Endothelial cell of umbilical vein (primary cell): Measurements from ENCODE around the gene SRRM4. TPM values are rescaled to one million over a fixed set of nuclear protein-coding genes. Genes with fewer than 3 reads are reported as not detected.

ENCODE experiments used
- BruUV-seq: library from RNA; stranded (reverse); fragments of 400-500 nt; replicated peaks from 2 replicates; lab custom pipeline; 2021; lab: Mats Ljungman, UMichigan
- CTCF ChIA-PET: fragments of 300-600, 350-600 bp; sonication (Branson Sonifier 250); formaldehyde crosslinking; loops from one replicate; lab custom pipeline; 2021; ENCODE audit warnings: antibody characterized with exemption, inconsistent platforms; lab: Charles Lee
- POLR2A ChIA-PET: fragments of 300-600, 350-600 bp; sonication (Branson Sonifier 250); formaldehyde crosslinking; loops from one replicate; lab custom pipeline; 2021; ENCODE audit warnings: antibody characterized with exemption, inconsistent platforms; lab: Charles Lee
- DNase-seq: peaks from one replicate; pipeline ENCODE4 v3.0.0-alpha.2; 2011; ENCODE audit warnings: low read depth, low spot score
- FAIRE-seq: peaks from 2 replicates; lab custom pipeline; 2011; peaks lifted over from hg19 to GRCh38; lab: Jason Lieb, UNC
- H2AFZ ChIP-seq: 2 replicates; pipeline ENCODE4 v1.6.0; 2012; ENCODE audit warnings: low read depth, low read length, control low read depth, inconsistent platforms
- H3K27ac ChIP-seq: 2 replicates; pipeline ENCODE4 v1.5.1; 2011; ENCODE audit warnings: low read depth, mild to moderate bottlenecking, control low read depth, low read length, moderate library complexity; ENCODE audit not compliant: insufficient read depth
- H3K27me3 ChIP-seq, 2 experiments: 2 replicates each; pipeline versions ENCODE4 v1.6.0 to v1.6.1; 2011; ENCODE audit warnings: low read length in 2 of 2, mixed read lengths in 1 of 2; ENCODE audit not compliant: control insufficient read depth in 2 of 2, insufficient read depth in 2 of 2
- H3K36me3 ChIP-seq, 2 experiments: 2 replicates in 1 of 2; 3 replicates in 1 of 2; pipeline ENCODE4 v1.5.1; 2011; ENCODE audit warnings: low read length in 2 of 2, mild to moderate bottlenecking in 1 of 2, moderate library complexity in 1 of 2; ENCODE audit not compliant: control insufficient read depth in 2 of 2, insufficient read depth in 2 of 2; ENCODE audit errors: extremely low read depth in 1 of 2
- H3K4me1 ChIP-seq: 3 replicates; pipeline ENCODE4 v1.5.1; 2011; ENCODE audit warnings: mild to moderate bottlenecking, low read length; ENCODE audit not compliant: control insufficient read depth, insufficient read depth; ENCODE audit errors: extremely low read depth
- H3K4me2 ChIP-seq: 2 replicates; pipeline ENCODE4 v1.6.1; 2011; ENCODE audit warnings: low read length, control low read depth, mixed read lengths; ENCODE audit not compliant: insufficient read depth
- H3K4me3 ChIP-seq, 3 experiments: fragments of 200-600 bp in 1 of 3; sonication (generic), shearing (Covaris generic) in 1 of 3; replicated peaks in 1 of 3; 2 replicates each; pipeline ENCODE4 v1.5.1; 2011 to 2016; ENCODE audit warnings: control low read depth in 3 of 3, low read length in 3 of 3, mild to moderate bottlenecking in 2 of 3, inconsistent platforms in 1 of 3, low read depth in 1 of 3, moderate library complexity in 1 of 3; ENCODE audit not compliant: insufficient read depth in 1 of 3
- H3K79me2 ChIP-seq: 2 replicates; pipeline ENCODE4 v1.6.0; 2012; ENCODE audit warnings: low read length, inconsistent platforms; ENCODE audit not compliant: control insufficient read depth, insufficient read depth
- H3K9ac ChIP-seq: replicated peaks from 2 replicates; pipeline ENCODE3; 2011; ENCODE audit warnings: low read length, control low read depth; ENCODE audit not compliant: insufficient read depth; ENCODE audit errors: extremely low read depth
- H3K9me1 ChIP-seq: replicated peaks from 3 replicates; pipeline ENCODE4 v1.6.0; 2011; ENCODE audit warnings: mild to moderate bottlenecking, low read length; ENCODE audit not compliant: control insufficient read depth, insufficient read depth; ENCODE audit errors: extremely low read depth
- H3K9me3 ChIP-seq: replicated peaks from 2 replicates; pipeline ENCODE4 v1.5.1; 2012; ENCODE audit warnings: low read length, inconsistent platforms; ENCODE audit not compliant: control insufficient read depth, insufficient read depth
- H4K20me1 ChIP-seq: replicated peaks from 2 replicates; pipeline ENCODE3; 2011; ENCODE audit warnings: mild to moderate bottlenecking, low read length; ENCODE audit not compliant: control insufficient read depth, insufficient read depth; ENCODE audit errors: extremely low read depth
- EZH2 ChIP-seq: IDR thresholded peaks from 2 replicates; pipeline ENCODE4 v1.6.1; 2012; ENCODE audit warnings: borderline replicate concordance, low read depth, mild to moderate bottlenecking, moderate library complexity, low read length, inconsistent platforms; ENCODE audit not compliant: severe bottlenecking
- FOS ChIP-seq: IDR thresholded peaks from 2 replicates; pipeline ENCODE4 v1.6.1; 2011; ENCODE audit warnings: mild to moderate bottlenecking, low read length, moderate library complexity, borderline replicate concordance; ENCODE audit not compliant: insufficient read depth
- GATA2 ChIP-seq: IDR thresholded peaks from 2 replicates; pipeline ENCODE4 v1.7.0; 2011; ENCODE audit warnings: low read depth, mild to moderate bottlenecking, moderate library complexity, mixed read lengths, low read length; ENCODE audit not compliant: insufficient read length, insufficient read depth
- JUN ChIP-seq: IDR thresholded peaks from 2 replicates; pipeline ENCODE4 v1.6.1; 2011; ENCODE audit warnings: borderline replicate concordance, low read depth; ENCODE audit not compliant: insufficient read length, insufficient read depth
- MYC ChIP-seq: IDR thresholded peaks from one replicate; pipeline ENCODE4 v1.6.1; 2011; ENCODE audit warnings: mild to moderate bottlenecking, low read depth, low read length
- POLR2A ChIP-seq: IDR thresholded peaks from 2 replicates; pipeline ENCODE4 v1.6.1; 2012; ENCODE audit warnings: low read depth, mild to moderate bottlenecking, control low read depth, low read length
- POLR2AphosphoS5 ChIP-seq: IDR thresholded peaks from 2 replicates; pipeline ENCODE4 v1.6.1; 2012; ENCODE audit warnings: low read depth, mild to moderate bottlenecking, control low read depth, low read length, moderate library complexity; ENCODE audit not compliant: insufficient read depth
- dilution Hi-C: fragments of 300-500 bp; cut with MboI; formaldehyde crosslinking; loops from one replicate; pipeline ENCODE4 v1.15.0; 2019; ENCODE audit warnings: low sequenced_read_pairs; ENCODE audit not compliant: extremely low pct_ligation_motif_present
- intact Hi-C: fragments of 100-400 bp; cut with micrococcal nuclease; formaldehyde crosslinking; loops from one replicate; pipeline ENCODE4 v1.10.0; 2022
- polyA plus RNA-seq, 4 experiments: library from polyadenylated mRNA; depleted of rRNA in 3 of 4; stranded (reverse) in 3 of 4; unstranded in 1 of 4; fragments of >200 nt; gene quantifications; 2 replicates each; pipeline versions ENCODE4 v1.2.1 to v1.2.3, GENCODE V29; 2011 to 2012; ENCODE audit warnings: missing spikeins in 1 of 4
- total RNA-seq: library from RNA; stranded (reverse); gene quantifications from 2 replicates; pipeline ENCODE4 v1.2.3, GENCODE V29; 2021
- TF ChIP-seq, protein P1 (sequence below): IDR thresholded peaks from 2 replicates; pipeline ENCODE4 v1.6.1; 2011; ENCODE audit not compliant: insufficient read depth, insufficient read length
- TF ChIP-seq, protein P2 (sequence below), 2 donors: IDR thresholded peaks; 1 replicate in 1 of 2; 2 replicates in 1 of 2; pipeline ENCODE4 v1.5.1; 2011; ENCODE audit warnings: low read length in 2 of 2, mild to moderate bottlenecking in 2 of 2, moderate library complexity in 2 of 2, control low read depth in 1 of 2, inconsistent platforms in 1 of 2, low read depth in 1 of 2; ENCODE audit not compliant: insufficient read depth in 1 of 2; ENCODE audit errors: extremely low read depth in 1 of 2

SRRM4 gene
- total and polyA plus RNA-seq, 2 donors (not counting 3 experiments of a cell fraction or from before 2014, with no cell fraction given): not detected

DNA sequence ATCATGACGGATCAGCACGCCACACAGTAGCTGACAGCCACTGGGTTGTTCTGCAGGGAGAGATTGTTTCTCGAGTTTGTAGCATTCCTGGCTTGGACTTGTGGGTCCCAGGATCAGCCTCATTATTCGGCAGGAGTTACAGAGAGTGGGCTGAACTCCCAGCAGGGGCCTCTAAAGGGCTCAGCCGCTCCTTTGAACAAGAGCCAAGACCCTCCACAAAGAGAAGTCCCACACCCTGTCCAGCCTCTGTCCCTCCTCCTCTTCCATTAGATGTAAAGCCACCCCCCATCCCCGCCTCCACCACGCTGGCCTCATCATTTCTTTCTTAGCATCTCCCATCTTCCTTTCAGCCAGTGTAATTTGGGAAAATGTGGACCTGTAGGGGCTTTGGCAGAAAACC lies 100.7 kb downstream of the SRRM4 start:
- dilution Hi-C loops: no loop called here
- BruUV-seq: no TSS peak
- no peak for FAIRE-seq
- intact Hi-C loops: no loop called here
- Histone ChIP-seq H3K9me3 (peaks cover 3% of the 10 kb centered on the region), H3K79me2 (no peaks in the 10 kb centered on the region), H3K4me3 (no peak overlapping the region), H3K27ac (no peak overlapping the region), H2AFZ (no peak overlapping the region), H3K4me2 (no peak overlapping the region), H4K20me1 (no peaks in the 10 kb centered on the region), H3K9me1 (no peaks in the 10 kb centered on the region), H3K36me3 (no peaks in the 10 kb centered on the region), H3K27me3 (no peaks in the 10 kb centered on the region), H3K4me1 (no peaks in the 10 kb centered on the region), H3K9ac (no peak overlapping the region)
- no peak for DNase-seq
- TF ChIP-seq MYC (no peak), GATA2 (no peak), FOS (no peak), EZH2 (no peak), POLR2A (no peak), POLR2AphosphoS5 (no peak), JUN (no peak)
- TF ChIP-seq, protein P1, sequence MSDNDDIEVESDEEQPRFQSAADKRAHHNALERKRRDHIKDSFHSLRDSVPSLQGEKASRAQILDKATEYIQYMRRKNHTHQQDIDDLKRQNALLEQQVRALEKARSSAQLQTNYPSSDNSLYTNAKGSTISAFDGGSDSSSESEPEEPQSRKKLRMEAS: no peak
- TF ChIP-seq, protein P2, sequence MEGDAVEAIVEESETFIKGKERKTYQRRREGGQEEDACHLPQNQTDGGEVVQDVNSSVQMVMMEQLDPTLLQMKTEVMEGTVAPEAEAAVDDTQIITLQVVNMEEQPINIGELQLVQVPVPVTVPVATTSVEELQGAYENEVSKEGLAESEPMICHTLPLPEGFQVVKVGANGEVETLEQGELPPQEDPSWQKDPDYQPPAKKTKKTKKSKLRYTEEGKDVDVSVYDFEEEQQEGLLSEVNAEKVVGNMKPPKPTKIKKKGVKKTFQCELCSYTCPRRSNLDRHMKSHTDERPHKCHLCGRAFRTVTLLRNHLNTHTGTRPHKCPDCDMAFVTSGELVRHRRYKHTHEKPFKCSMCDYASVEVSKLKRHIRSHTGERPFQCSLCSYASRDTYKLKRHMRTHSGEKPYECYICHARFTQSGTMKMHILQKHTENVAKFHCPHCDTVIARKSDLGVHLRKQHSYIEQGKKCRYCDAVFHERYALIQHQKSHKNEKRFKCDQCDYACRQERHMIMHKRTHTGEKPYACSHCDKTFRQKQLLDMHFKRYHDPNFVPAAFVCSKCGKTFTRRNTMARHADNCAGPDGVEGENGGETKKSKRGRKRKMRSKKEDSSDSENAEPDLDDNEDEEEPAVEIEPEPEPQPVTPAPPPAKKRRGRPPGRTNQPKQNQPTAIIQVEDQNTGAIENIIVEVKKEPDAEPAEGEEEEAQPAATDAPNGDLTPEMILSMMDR (IDR thresholded peaks at IDR 0.05; ENCODE audit: extremely low read depth in 1 of 2, insufficient read depth in 1 of 2, low read depth in 1 of 2, low read length in 2 of 2): no peak
- ChIA-PET POLR2A (no interaction called here), CTCF (no interaction called here)
